ENCODE measurements around the gene CCL28. TPM values are rescaled to one million over a fixed set of nuclear protein-coding genes. Genes with fewer than 3 reads are reported as not detected.
"Not testable (repeated sequence)": the region's sequence is repeated elsewhere in the genome, so short reads cannot be mapped to it uniquely, and the experiment has no call there.

CCL28 gene
- polyA plus RNA-seq, 1 donor, result 5.2 TPM

GRCh38 chr5:43411495-43411894, 696 bp downstream of the CCL28 start:
- DNase-seq, result peak in 1 of 2 donors; percentile 50
- Histone ChIP-seq H3K36me3 (ENCODE audit: control insufficient read depth, insufficient read depth, low read length) (no peaks in the 10 kb centered on the region), H3K9me3 (ENCODE audit: control insufficient read depth, low read depth, low read length) (no peaks in the 10 kb centered on the region), H3K27ac (ENCODE audit: low read length) (no peak overlapping the region), H3K27me3 (ENCODE audit: control insufficient read depth, insufficient read depth, low read length) (no peaks in the 10 kb centered on the region), H3K4me1 (ENCODE audit: control insufficient read depth, insufficient read depth, low read length) (peaks cover 10% of the 10 kb centered on the region), H3K4me3 (ENCODE audit: low read length) (no peak overlapping the region)
- no CpG with 5 or more reads among the region's 3 CpGs for WGBS (ENCODE audit: insufficient coverage, low lambda C conversion rate)

GRCh38 chr5:43410414-43410813, 1.8 kb downstream of the CCL28 start:
- H3K36me3 ChIP-seq (ENCODE audit: control insufficient read depth, insufficient read depth, low read length), result no peaks in the 10 kb centered on the region
- H3K4me1 ChIP-seq (ENCODE audit: control insufficient read depth, insufficient read depth, low read length), result peaks cover 10% of the 10 kb centered on the region
- no peaks in the 10 kb centered on the region for H3K9me3 ChIP-seq (ENCODE audit: control insufficient read depth, low read depth, low read length)
- DNase-seq, result no peak
- H3K4me3 ChIP-seq (ENCODE audit: low read length), result no peak overlapping the region
- WGBS (ENCODE audit: insufficient coverage, low lambda C conversion rate), result 60% methylated on average over 2 of the region's 7 CpGs
- H3K27me3 ChIP-seq (ENCODE audit: control insufficient read depth, insufficient read depth, low read length), result no peaks in the 10 kb centered on the region
- H3K27ac ChIP-seq (ENCODE audit: low read length), result no peak overlapping the region

- H3K27me3 ChIP-seq (ENCODE audit: control insufficient read depth, insufficient read depth, low read length), result no peaks in the 10 kb centered on the region
- peaks cover 10% of the 10 kb centered on the region for H3K4me1 ChIP-seq (ENCODE audit: control insufficient read depth, insufficient read depth, low read length)
- WGBS (ENCODE audit: insufficient coverage, low lambda C conversion rate), result no CpG with 5 or more reads among the region's 2 CpGs
- DNase-seq, result peak in 1 of 2 donors; percentile 67
- no peak overlapping the region for H3K27ac ChIP-seq (ENCODE audit: low read length)
- no peaks in the 10 kb centered on the region for H3K9me3 ChIP-seq (ENCODE audit: control insufficient read depth, low read depth, low read length)
- no peak overlapping the region for H3K4me3 ChIP-seq (ENCODE audit: low read length)
- no peaks in the 10 kb centered on the region for H3K36me3 ChIP-seq (ENCODE audit: control insufficient read depth, insufficient read depth, low read length)
Measured at GRCh38 chr5:43409809-43410271, 2.4 kb downstream of the CCL28 start.

GRCh38 chr5:43402524-43403066, 9.6 kb downstream of the CCL28 start:
- not testable (repeated sequence) for H3K36me3 ChIP-seq (ENCODE audit: control insufficient read depth, insufficient read depth, low read length); H3K9me3 ChIP-seq (ENCODE audit: control insufficient read depth, low read depth, low read length); H3K4me3 ChIP-seq (ENCODE audit: low read length); H3K27me3 ChIP-seq (ENCODE audit: control insufficient read depth, insufficient read depth, low read length); H3K27ac ChIP-seq (ENCODE audit: low read length); H3K4me1 ChIP-seq (ENCODE audit: control insufficient read depth, insufficient read depth, low read length); DNase-seq
- WGBS (ENCODE audit: insufficient coverage, low lambda C conversion rate), result no CpG with 5 or more reads among the region's 16 CpGs

- WGBS (ENCODE audit: insufficient coverage, low lambda C conversion rate), result no CpG with 5 or more reads among the region's 1 CpG
- no peaks in the 10 kb centered on the region for H3K9me3 ChIP-seq (ENCODE audit: control insufficient read depth, low read depth, low read length)
- H3K36me3 ChIP-seq (ENCODE audit: control insufficient read depth, insufficient read depth, low read length), result no peaks in the 10 kb centered on the region
- no peaks in the 10 kb centered on the region for H3K4me1 ChIP-seq (ENCODE audit: control insufficient read depth, insufficient read depth, low read length)
- H3K27me3 ChIP-seq (ENCODE audit: control insufficient read depth, insufficient read depth, low read length), result peaks cover 5% of the 10 kb centered on the region
- DNase-seq, result no peak
- no peak overlapping the region for H3K27ac ChIP-seq (ENCODE audit: low read length)
- no peak overlapping the region for H3K4me3 ChIP-seq (ENCODE audit: low read length)
Measured at GRCh38 chr5:43401827-43402226, 10.4 kb downstream of the CCL28 start.

GRCh38 chr5:43400082-43400481, 12.1 kb downstream of the CCL28 start:
- peaks cover 10% of the 10 kb centered on the region for H3K27me3 ChIP-seq (ENCODE audit: control insufficient read depth, insufficient read depth, low read length)
- no peak overlapping the region for H3K27ac ChIP-seq (ENCODE audit: low read length)
- H3K9me3 ChIP-seq (ENCODE audit: control insufficient read depth, low read depth, low read length), result no peaks in the 10 kb centered on the region
- H3K4me3 ChIP-seq (ENCODE audit: low read length), result no peak overlapping the region
- H3K4me1 ChIP-seq (ENCODE audit: control insufficient read depth, insufficient read depth, low read length), result no peaks in the 10 kb centered on the region
- DNase-seq, result no peak
- no CpG with 5 or more reads among the region's 3 CpGs for WGBS (ENCODE audit: insufficient coverage, low lambda C conversion rate)
- no peaks in the 10 kb centered on the region for H3K36me3 ChIP-seq (ENCODE audit: control insufficient read depth, insufficient read depth, low read length)

GRCh38 chr5:43396762-43397304, 15.4 kb downstream of the CCL28 start:
- H3K36me3 ChIP-seq (ENCODE audit: control insufficient read depth, insufficient read depth, low read length), result no peaks in the 10 kb centered on the region
- no peaks in the 10 kb centered on the region for H3K9me3 ChIP-seq (ENCODE audit: control insufficient read depth, low read depth, low read length)
- H3K4me1 ChIP-seq (ENCODE audit: control insufficient read depth, insufficient read depth, low read length), result no peaks in the 10 kb centered on the region
- WGBS (ENCODE audit: insufficient coverage, low lambda C conversion rate), result 4% methylated on average over 11 of the region's 53 CpGs
- H3K27me3 ChIP-seq (ENCODE audit: control insufficient read depth, insufficient read depth, low read length), result peaks cover 10% of the 10 kb centered on the region
- no peak overlapping the region for H3K27ac ChIP-seq (ENCODE audit: low read length)
- peak overlapping the region; percentile 44 for H3K4me3 ChIP-seq (ENCODE audit: low read length)
- peak; percentile 44 to 85 for DNase-seq

GRCh38 chr5:43390471-43390870, 21.7 kb downstream of the CCL28 start:
- DNase-seq, result no peak
- H3K36me3 ChIP-seq (ENCODE audit: control insufficient read depth, insufficient read depth, low read length), result no peaks in the 10 kb centered on the region
- no peaks in the 10 kb centered on the region for H3K4me1 ChIP-seq (ENCODE audit: control insufficient read depth, insufficient read depth, low read length)
- H3K27ac ChIP-seq (ENCODE audit: low read length), result no peak overlapping the region
- H3K4me3 ChIP-seq (ENCODE audit: low read length), result no peak overlapping the region
- H3K27me3 ChIP-seq (ENCODE audit: control insufficient read depth, insufficient read depth, low read length), result no peaks in the 10 kb centered on the region
- WGBS (ENCODE audit: insufficient coverage, low lambda C conversion rate), result no CpG with 5 or more reads among the region's 1 CpG
- H3K9me3 ChIP-seq (ENCODE audit: control insufficient read depth, low read depth, low read length), result no peaks in the 10 kb centered on the region

GRCh38 chr5:43389679-43390329, 22.4 kb downstream of the CCL28 start:
- Histone ChIP-seq H3K27me3 (ENCODE audit: control insufficient read depth, insufficient read depth, low read length) (no peaks in the 10 kb centered on the region), H3K4me3 (ENCODE audit: low read length) (no peak overlapping the region), H3K36me3 (ENCODE audit: control insufficient read depth, insufficient read depth, low read length) (no peaks in the 10 kb centered on the region), H3K9me3 (ENCODE audit: control insufficient read depth, low read depth, low read length) (no peaks in the 10 kb centered on the region), H3K4me1 (ENCODE audit: control insufficient read depth, insufficient read depth, low read length) (no peaks in the 10 kb centered on the region), H3K27ac (ENCODE audit: low read length) (no peak overlapping the region)
- peak; percentile 76 to 84 for DNase-seq
- WGBS (ENCODE audit: insufficient coverage, low lambda C conversion rate), result no CpG with 5 or more reads among the region's 4 CpGs

GRCh38 chr5:43386960-43387362, 25.2 kb downstream of the CCL28 start:
- no CpG with 5 or more reads among the region's 3 CpGs for WGBS (ENCODE audit: insufficient coverage, low lambda C conversion rate)
- H3K27ac ChIP-seq (ENCODE audit: low read length), result no peak overlapping the region
- no peaks in the 10 kb centered on the region for H3K36me3 ChIP-seq (ENCODE audit: control insufficient read depth, insufficient read depth, low read length)
- no peaks in the 10 kb centered on the region for H3K9me3 ChIP-seq (ENCODE audit: control insufficient read depth, low read depth, low read length)
- no peak overlapping the region for H3K4me3 ChIP-seq (ENCODE audit: low read length)
- H3K4me1 ChIP-seq (ENCODE audit: control insufficient read depth, insufficient read depth, low read length), result no peaks in the 10 kb centered on the region
- no peaks in the 10 kb centered on the region for H3K27me3 ChIP-seq (ENCODE audit: control insufficient read depth, insufficient read depth, low read length)
- no peak for DNase-seq
